ENCODE measurements around the gene TMEM184B. TPM values are rescaled to one million over a fixed set of nuclear protein-coding genes. Genes with fewer than 3 reads are reported as not detected.

Gene TMEM184B
- total and polyA plus RNA-seq, 10 of the 15 experiments (the other 5 are each of a cell fraction or from before 2014, with no cell fraction given) = 0.56 to 22.4 (median 7.9) TPM

DNA sequence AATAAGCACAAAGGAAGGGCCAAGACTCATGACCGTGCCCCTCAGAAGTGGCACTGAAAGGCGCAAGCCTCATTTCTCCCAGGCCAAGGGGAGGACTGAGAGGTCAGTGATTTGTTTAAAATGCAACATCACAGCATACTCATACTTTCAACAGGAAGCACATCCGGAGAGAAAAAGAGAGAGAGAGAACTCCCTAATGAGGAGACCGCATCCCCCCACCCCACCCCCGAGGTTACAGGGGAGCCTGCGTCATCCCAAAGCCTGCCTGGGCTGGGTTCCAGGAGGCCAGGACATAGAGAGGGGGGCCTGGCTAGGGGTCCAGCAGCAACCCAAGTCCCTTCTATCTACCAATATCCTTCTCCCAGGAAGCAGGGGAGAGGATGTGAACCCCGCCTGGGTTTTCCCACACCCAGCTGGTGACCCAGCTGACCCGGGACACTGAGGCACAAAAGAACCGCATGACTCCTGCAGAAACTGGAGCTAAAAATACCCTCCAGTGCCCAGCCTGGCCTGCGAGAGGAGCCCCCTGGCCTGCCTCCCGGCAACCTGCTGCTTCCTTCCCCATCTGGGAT is 40.7 kb upstream of the TMEM184B start (continued):
- TF ChIP-seq ZNF24 (IDR thresholded peaks at IDR 0.05) (no peak), JUNB (IDR thresholded peaks at IDR 0.05) (no peak), ZNF217 (IDR thresholded peaks at IDR 0.05) (no peak), ASH2L (IDR thresholded peaks at IDR 0.05; ENCODE audit: borderline replicate concordance, low read depth) (no peak), EZH2 (IDR thresholded peaks at IDR 0.05; ENCODE audit: borderline replicate concordance, control insufficient read depth, low read depth, low read length) (no peak), SREBF2 (IDR thresholded peaks at IDR 0.05; ENCODE audit: low read length) (no peak), SPI1 (IDR thresholded peaks at IDR 0.05; ENCODE audit: borderline replicate concordance, insufficient read depth, low read depth, low read length) (no peak), IKZF1 (conservative IDR thresholded peaks at IDR 0.05) (peak; percentile 57), BCL11A (IDR thresholded peaks at IDR 0.05; ENCODE audit: low read depth, low read length) (peak; percentile 50; the same call in 1 of the 2 replicates), CREB1 (IDR thresholded peaks at IDR 0.05; ENCODE audit: low read depth) (0 out of 2 replicates have a peak, but pooled peaks have one; percentile 57)
- TF ChIP-seq, protein P1, sequence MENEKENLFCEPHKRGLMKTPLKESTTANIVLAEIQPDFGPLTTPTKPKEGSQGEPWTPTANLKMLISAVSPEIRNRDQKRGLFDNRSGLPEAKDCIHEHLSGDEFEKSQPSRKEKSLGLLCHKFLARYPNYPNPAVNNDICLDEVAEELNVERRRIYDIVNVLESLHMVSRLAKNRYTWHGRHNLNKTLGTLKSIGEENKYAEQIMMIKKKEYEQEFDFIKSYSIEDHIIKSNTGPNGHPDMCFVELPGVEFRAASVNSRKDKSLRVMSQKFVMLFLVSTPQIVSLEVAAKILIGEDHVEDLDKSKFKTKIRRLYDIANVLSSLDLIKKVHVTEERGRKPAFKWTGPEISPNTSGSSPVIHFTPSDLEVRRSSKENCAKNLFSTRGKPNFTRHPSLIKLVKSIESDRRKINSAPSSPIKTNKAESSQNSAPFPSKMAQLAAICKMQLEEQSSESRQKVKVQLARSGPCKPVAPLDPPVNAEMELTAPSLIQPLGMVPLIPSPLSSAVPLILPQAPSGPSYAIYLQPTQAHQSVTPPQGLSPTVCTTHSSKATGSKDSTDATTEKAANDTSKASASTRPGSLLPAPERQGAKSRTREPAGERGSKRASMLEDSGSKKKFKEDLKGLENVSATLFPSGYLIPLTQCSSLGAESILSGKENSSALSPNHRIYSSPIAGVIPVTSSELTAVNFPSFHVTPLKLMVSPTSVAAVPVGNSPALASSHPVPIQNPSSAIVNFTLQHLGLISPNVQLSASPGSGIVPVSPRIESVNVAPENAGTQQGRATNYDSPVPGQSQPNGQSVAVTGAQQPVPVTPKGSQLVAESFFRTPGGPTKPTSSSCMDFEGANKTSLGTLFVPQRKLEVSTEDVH (IDR thresholded peaks at IDR 0.05; ENCODE audit: low read depth, partially characterized antibody) = no peak
- TF ChIP-seq, protein P2, sequence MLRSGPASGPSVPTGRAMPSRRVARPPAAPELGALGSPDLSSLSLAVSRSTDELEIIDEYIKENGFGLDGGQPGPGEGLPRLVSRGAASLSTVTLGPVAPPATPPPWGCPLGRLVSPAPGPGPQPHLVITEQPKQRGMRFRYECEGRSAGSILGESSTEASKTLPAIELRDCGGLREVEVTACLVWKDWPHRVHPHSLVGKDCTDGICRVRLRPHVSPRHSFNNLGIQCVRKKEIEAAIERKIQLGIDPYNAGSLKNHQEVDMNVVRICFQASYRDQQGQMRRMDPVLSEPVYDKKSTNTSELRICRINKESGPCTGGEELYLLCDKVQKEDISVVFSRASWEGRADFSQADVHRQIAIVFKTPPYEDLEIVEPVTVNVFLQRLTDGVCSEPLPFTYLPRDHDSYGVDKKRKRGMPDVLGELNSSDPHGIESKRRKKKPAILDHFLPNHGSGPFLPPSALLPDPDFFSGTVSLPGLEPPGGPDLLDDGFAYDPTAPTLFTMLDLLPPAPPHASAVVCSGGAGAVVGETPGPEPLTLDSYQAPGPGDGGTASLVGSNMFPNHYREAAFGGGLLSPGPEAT (IDR thresholded peaks at IDR 0.05; ENCODE audit: low read depth) = 0 out of 2 replicates have a peak, but pooled peaks have one; percentile 23

All from GM12878 (cell line).